K562 (cell line): ENCODE measurements around the gene ENC1. TPM values are rescaled to one million over a fixed set of nuclear protein-coding genes. Genes with fewer than 3 reads are reported as not detected.

ENCODE experiments used
- ATF3 ChIP-seq, 2 experiments: fragments of 450-650 bp in 1 of 2; sonication (generic) in 1 of 2; formaldehyde crosslinking in 1 of 2; IDR thresholded peaks in 1 of 2; conservative IDR thresholded peaks in 1 of 2; 2 replicates each; pipeline versions ENCODE4 v1.6.1 to v1.8.1; 2016 to 2023; ENCODE audit warnings: mild to moderate bottlenecking in 2 of 2, moderate library complexity in 2 of 2, inconsistent platforms in 1 of 2, missing genetic modification reagents in 1 of 2
- BCOR ChIP-seq: fragments of 450-650 bp; IDR thresholded peaks from 2 replicates; pipeline ENCODE4 v1.6.1; 2016
- ELF4 ChIP-seq: fragments of 450-650 bp; formaldehyde crosslinking; IDR thresholded peaks from 2 replicates; pipeline ENCODE4 v1.4.0; 2022; ENCODE audit warnings: missing genetic modification characterization
- ETV5 ChIP-seq: sonication (generic); formaldehyde crosslinking; IDR thresholded peaks from 2 replicates; pipeline ENCODE4 v1.4.0; 2020; ENCODE audit warnings: low read depth, mild to moderate bottlenecking, missing genetic modification reagents
- JUNB ChIP-seq: fragments of 450-650 bp; formaldehyde crosslinking; conservative IDR thresholded peaks from 2 replicates; pipeline ENCODE4 v1.4.0; 2020; ENCODE audit warnings: mild to moderate bottlenecking
- KLF16 ChIP-seq: IDR thresholded peaks from 2 replicates; pipeline ENCODE4 v1.6.1; 2016; ENCODE audit warnings: antibody characterized with exemption
- MAFG ChIP-seq: fragments of 450-650 bp; conservative IDR thresholded peaks from 2 replicates; pipeline ENCODE4 v1.6.1; 2016; ENCODE audit warnings: missing genetic modification characterization, missing compliant biosample characterization
- MIER1 ChIP-seq: fragments of 450-650 bp; IDR thresholded peaks from 2 replicates; pipeline ENCODE4 v1.6.1; 2016; ENCODE audit warnings: antibody characterized with exemption, mild to moderate bottlenecking, low read depth
- NFIC ChIP-seq: fragments of 450-650 bp; IDR thresholded peaks from 2 replicates; pipeline ENCODE4 v1.6.1; 2017; ENCODE audit warnings: mild to moderate bottlenecking, inconsistent platforms
- NONO ChIP-seq, 2 experiments: fragments of 200-400 bp in 1 of 2; fragments of 450-650 bp in 1 of 2; formaldehyde crosslinking in 1 of 2; IDR thresholded peaks; 2 replicates each; pipeline ENCODE4 v1.6.1; 2017; ENCODE audit warnings: low read depth in 2 of 2, mild to moderate bottlenecking in 2 of 2, moderate library complexity in 2 of 2, low read length in 1 of 2
- POLR2A ChIP-seq: fragments of 450-650 bp; conservative IDR thresholded peaks from 2 replicates; pipeline ENCODE4 v1.6.1; 2016
- POLR2B ChIP-seq: fragments of 450-650 bp; IDR thresholded peaks from 2 replicates; pipeline ENCODE4 v1.6.1; 2018; ENCODE audit warnings: low read depth; ENCODE audit not compliant: partially characterized antibody
- RNF219 ChIP-seq: fragments of 250-450 bp; sonication (Bioruptor Pico); IDR thresholded peaks from 2 replicates; pipeline ENCODE4 v1.5.0; 2022; ENCODE audit warnings: mild to moderate bottlenecking
- THRA ChIP-seq: fragments of 450-650 bp; IDR thresholded peaks from 2 replicates; pipeline ENCODE4 v1.6.1; 2017; ENCODE audit warnings: mild to moderate bottlenecking, moderate library complexity
- ZBTB7A ChIP-seq: IDR thresholded peaks from 2 replicates; pipeline ENCODE4 v1.6.1; 2011; ENCODE audit warnings: low read depth, mild to moderate bottlenecking, low read length, moderate library complexity, borderline replicate concordance; ENCODE audit not compliant: control insufficient read depth
- ZC3H11A ChIP-seq: IDR thresholded peaks from 2 replicates; pipeline ENCODE4 v1.6.1; 2012; ENCODE audit warnings: low read depth, low read length, improper control_type of control experiment
- ZNF24 ChIP-seq: fragments of 450-650 bp; IDR thresholded peaks from 2 replicates; pipeline ENCODE4 v1.6.1; 2016
- ZNF507 ChIP-seq: conservative IDR thresholded peaks from 2 replicates; pipeline ENCODE4 v1.6.1; 2017; ENCODE audit warnings: missing genetic modification characterization, missing compliant biosample characterization
- polyA plus RNA-seq, 8 experiments: library from polyadenylated mRNA; depleted of rRNA in 4 of 8; stranded (reverse) in 5 of 8; unstranded in 3 of 8; fragments of >200 nt; fragmentation: Nextera tagmentation in 2 of 8; fragmentation: Illumina TruSeq in 1 of 8; extraction: Ambion mirVana in 2 of 8; extraction: Trizol in 1 of 8; gene quantifications; 2 replicates each; pipeline versions ENCODE4 v1.2.1 to v1.2.3, GENCODE V29; 2011 to 2014; ENCODE audit warnings: inconsistent platforms in 1 of 8, missing spikeins in 1 of 8
- total RNA-seq, 7 experiments: library from RNA; depleted of rRNA in 6 of 7; stranded (reverse); fragments of >200 nt in 6 of 7; fragmentation: Illumina TruSeq in 2 of 7; extraction: Trizol in 2 of 7; gene quantifications; 2 replicates each; pipeline versions ENCODE4 v1.2.1 to v1.2.3, GENCODE V29; 2011 to 2021; ENCODE audit warnings: low replicate concordance in 1 of 7

Gene ENC1
- total and polyA plus RNA-seq, 9 of the 15 experiments (the other 6 are each of a cell fraction or from before 2014, with no cell fraction given), result 0.17 to 3.2 (median 0.97) TPM

- no peak for TF ChIP-seq RNF219 (CRISPR knock-in tag)
- no peak for TF ChIP-seq ZNF24
- TF ChIP-seq MAFG (tag), result no peak
- 0 out of 2 replicates have a peak, but pooled peaks have one; percentile 31 for TF ChIP-seq ELF4 (CRISPR knock-in tag)
- TF ChIP-seq KLF16, result no peak
- no peak for TF ChIP-seq ZC3H11A
- peak; percentile 82 for TF ChIP-seq POLR2B
- 0 out of 2 replicates have a peak, but pooled peaks have one; percentile 7 for TF ChIP-seq MIER1
- no peak for TF ChIP-seq THRA
- TF ChIP-seq NONO (IDR thresholded peaks at IDR 0.05; ENCODE audit: low read depth in 2 of 2, low read length in 1 of 2), result peak; percentile 20 to 95; a peak in 2 of 4 replicates
- TF ChIP-seq ETV5 (CRISPR knock-in tag), result peak; percentile 52; the same call in 1 of the 2 replicates
- peak; percentile 93 for TF ChIP-seq ATF3 (IDR thresholded peaks at IDR 0.05)
- peak; percentile 94; the same call in 1 of the 2 replicates for TF ChIP-seq ATF3 (CRISPR knock-in tag; conservative IDR thresholded peaks at IDR 0.05)
- TF ChIP-seq JUNB (CRISPR knock-in tag), result peak; percentile 87
- TF ChIP-seq BCOR, result peak; percentile 66; the same call in 1 of the 2 replicates
- peak; percentile 43; the same call in 1 of the 2 replicates for TF ChIP-seq ZBTB7A
- peak; percentile 23 for TF ChIP-seq NFIC
- no peak for TF ChIP-seq ZNF507 (tag)
- TF ChIP-seq POLR2A, result peak; percentile 95
Observed at GRCh38 chr5:74684900-74685851, 44.6 kb upstream of the ENC1 start, which contains the start of gene HEXB (continued).
